GM18861 (cell line): ENCODE data around the gene TMEM272.

ENCODE experiments used
- ATAC-seq: cut with Tn5 transposase; IDR thresholded peaks from one replicate; pipeline ENCODE4 v1.9.1; 2021; ENCODE audit not compliant: unreplicated experiment

TMEM272 gene

DNA sequence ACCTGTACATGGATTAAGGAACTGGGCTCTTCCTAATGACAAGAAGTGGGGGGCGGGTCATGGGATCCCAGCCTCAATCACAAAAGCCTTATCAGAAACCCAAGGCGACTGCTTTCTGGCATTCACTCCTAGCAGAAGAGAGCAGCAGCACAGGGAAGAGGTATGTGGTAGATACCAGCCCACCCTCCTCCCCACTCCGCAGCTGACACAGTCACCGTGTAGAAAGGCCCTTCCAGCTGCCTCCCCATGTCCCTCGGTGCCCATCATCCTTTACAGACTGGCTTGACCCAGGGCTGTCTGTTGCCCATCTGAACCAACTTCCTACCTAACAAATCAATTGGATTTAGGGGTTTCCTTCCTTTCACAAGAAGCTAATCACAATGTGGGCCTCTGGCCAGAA, 37.9 kb downstream of the TMEM272 start:
- ATAC-seq, result no peak

DNA sequence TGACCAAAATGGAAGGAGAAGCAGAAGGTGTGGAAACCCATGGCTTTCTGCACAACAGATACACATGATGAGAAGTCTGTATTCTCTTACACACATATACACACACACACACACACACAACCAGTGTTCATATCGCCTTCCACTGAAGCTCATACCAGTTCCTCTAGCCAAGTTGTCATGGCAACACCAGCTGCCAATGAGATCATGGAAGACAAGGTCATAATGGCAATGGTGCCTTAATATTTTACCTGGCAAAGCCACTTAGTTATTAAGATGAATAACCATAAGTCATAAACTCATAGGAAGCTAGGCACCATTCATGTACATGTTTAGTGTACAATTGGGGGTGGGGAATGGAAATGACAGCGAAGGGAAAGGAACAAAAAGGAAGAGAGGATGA, 38.4 kb downstream of the TMEM272 start:
- no peak for ATAC-seq

DNA sequence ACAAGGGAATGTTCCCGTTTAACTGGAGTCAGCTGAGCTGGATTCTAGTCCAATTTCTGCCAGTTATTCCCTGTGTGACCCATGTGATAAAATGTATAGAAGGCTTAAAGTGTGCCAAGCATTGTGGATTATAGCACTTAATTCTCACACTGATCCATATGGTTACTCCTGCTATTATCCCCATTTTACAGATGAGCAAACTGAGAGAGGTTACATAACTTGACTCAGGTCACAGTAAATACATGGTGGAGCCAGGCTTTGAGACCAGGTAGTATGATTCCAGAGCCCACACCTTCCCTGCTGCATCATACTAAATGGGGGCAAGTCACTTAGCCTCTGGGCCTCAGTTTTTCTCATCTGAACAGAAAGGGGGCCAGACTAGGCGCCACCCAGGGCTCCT, 39.1 kb downstream of the TMEM272 start:
- no peak for ATAC-seq

DNA sequence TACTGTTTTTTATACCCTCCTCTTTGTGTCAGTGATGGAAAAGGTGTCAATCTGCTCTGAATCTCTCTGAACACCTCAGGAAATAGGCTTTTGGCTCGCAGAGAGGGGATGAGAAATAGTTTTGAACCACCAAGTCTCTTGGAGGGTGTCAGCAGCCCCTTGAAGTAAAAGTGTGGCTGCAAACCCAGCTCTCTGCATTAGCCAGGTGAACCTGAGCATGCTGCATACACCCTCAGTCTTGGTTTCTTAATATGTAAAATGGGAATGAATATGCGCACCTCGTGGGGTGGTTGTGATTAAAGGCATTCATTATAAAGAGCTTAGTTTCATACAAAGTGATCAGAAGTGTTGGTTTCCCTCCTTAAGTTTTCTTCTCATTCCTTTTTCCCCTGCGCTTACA, 39.7 kb downstream of the TMEM272 start:
- no peak for ATAC-seq

DNA sequence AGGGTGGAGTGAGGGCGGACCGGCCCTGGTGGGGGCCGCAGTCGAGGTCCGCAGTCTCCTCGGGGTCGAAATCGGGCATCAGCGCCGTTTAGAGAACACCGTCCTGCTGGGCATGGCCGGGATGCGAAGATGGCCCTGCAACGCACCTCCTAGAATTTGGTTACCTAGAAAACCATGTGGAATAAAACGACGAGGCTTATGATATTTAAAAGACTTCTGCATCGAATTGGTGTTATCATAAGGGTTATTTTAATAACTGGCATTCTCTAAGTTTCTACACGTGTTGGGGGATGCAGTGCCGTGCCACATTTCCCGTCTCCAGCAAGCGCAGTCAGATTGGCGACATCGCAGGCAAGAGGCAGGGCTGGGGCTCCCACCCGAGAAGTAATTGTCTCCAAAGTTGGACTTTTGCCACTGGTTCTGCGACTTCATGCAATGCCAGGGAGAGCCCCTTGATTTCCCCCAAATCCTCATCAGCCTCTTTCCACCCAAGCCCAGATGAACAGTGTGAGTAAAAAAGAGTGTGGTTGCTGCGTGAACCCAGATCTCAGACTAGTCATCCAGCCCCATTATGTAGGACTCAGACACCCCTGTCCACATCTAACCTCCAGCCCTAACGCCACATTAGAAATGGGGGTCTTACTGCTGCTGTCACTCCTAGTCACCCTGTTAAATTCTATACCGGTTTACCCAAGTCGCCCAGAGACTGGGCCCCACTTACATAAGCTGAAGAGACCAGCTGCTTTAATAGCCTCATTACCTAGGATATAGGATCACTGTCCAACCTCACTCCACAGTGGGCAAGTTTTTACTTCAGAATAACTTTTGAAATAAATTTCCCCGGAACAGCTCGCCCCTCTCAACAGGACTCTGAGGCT, 40.4 kb downstream of the TMEM272 start:
- no peak for ATAC-seq

DNA sequence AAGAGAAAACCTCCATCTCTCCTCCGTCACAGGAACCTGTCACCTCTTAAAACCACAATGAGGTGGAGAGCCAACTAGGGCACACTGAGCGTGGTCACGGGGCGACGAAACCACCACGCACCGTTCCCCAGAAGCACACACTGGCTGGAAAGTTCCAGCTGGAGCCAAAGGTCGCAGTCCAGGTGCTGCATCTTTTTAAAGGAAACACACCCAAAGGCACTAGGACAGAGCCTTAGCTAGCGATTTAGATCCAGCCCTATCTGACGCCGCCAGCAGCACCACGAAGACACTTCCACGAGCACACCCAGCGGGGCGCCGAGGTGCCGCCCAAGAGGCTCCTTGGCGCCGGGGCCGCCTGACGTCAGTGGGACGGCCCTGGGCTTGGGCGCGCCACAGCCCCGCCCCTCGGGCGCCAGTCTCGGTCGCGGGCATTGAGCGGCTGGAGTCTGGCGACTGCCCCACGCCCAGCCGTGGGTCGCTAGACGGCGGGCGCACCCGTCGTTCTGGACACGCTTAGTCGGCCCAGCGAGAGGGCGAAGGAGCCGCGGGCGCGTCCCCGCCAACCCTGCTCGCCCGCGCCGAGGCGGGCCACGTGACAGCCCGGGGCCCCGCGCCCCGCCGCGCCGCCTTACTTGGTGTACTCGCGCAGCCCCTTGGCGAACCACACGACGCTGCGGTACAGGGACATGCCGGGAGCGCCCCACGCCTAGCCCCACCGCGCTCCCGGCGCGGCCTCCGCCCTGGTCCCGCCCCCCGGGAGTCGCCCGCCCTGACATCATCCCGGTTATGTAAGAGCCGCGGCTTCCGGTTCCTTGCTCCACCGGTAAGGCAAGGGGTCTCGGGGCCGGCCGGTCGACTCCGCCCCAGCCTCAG, 41.3 kb downstream of the TMEM272 start, which contains the start of gene DHRS12:
Gene DHRS12 (minus strand): TSS at position 742 of the 873 bp plus-strand sequence. CDS start 4,504 bp downstream, outside the sequence.
- ATAC-seq, result peak; percentile 72

DNA sequence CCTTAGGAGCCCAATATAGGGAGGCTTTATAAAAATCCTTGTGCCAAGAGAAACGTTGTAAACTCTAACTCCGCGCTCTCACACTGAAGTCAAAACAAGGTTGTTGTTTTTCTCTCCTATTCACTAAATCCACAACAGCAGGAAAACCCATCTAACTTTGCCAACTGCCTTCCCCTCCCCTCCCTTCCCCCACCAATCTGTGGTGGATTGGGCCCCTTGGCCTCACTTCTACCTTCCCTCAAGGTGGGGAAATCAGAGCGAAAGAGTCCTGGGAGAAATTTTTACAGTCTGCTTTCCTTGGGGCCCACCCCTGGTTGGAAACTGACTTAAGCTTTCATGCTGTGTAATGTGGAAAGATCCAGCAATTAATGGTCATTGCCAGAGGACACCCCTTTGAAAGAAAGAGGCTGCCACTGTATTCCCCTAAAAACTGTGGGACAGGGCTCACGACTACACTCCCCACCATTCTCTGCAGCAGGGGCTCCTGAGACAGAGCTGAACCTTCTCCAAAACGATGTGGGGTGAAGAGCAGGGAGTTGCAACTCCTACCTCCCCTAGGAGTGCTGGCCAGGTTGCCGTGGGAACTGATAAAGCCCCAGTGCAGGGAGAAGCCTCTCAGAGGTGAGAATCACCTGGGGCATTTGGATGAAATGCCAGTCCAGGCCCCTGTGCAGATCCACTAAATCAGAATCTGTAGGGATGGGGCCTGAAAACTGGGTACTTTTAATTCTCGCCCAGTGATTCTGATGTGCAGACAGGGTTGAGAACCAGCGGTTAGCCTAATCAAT, 42.2 kb downstream of the TMEM272 start:
- no peak for ATAC-seq

DNA sequence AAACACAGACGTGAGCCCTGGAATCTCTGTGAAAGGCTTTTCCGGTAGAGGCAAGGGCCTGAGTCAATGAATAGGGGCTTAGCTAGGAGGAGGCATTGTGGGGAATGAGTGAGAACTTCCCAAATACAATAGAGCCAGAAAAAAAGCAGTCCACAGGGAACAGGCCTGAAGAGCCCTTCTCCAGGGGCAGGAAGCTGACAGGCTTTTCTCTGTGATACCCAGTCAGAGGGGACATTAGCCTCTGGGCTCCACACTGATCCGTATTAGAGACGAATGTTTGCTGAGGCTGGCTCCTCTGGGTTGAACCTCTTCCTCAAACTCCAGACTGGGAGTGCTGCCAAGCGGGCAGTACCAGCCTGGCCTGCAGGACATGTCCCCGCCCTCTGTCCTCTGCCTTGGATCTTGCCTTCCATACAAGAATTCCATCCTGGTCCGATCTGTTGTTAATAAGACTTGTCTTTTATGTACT, 43.3 kb downstream of the TMEM272 start:
- no peak for ATAC-seq

DNA sequence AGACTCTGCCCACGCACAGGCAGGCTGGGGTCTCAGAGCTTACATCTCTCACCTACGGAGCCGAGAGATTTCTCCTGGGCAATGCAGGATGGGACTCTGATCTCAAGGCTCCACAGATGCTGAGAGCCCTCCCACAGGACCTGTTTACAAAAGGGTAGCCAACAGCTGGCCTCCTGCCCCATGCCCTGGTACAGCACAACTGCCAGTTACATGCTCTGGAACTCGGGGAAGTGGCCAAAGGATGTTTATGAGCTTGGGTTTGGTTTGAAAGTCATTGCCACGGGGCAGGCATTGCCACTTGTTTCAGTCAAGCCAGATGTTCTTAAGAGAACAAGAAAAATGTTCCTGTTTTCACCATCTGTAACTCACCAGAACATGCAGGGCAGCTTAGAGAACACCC, 44.5 kb downstream of the TMEM272 start:
- no peak for ATAC-seq

DNA sequence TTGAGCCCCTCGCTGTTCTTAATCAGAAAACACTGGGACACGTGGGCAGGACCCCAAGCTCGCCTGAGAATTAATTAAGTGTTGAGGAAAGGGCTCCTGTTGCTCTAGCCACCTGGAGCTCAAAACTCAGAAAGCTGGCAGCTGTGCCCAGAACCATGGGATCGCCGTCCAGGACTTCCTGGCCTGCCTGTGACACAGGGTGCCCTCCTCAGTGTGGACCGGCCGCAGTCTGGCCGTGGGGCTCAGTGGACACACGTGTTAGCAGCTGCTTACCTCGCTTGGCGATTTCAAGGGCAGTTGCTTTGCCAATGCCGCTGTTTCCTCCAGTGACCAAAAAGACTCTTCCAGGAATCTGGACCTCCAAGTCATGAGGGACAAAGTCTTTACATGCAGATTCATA, 45.7 kb downstream of the TMEM272 start:
- no peak for ATAC-seq

DNA sequence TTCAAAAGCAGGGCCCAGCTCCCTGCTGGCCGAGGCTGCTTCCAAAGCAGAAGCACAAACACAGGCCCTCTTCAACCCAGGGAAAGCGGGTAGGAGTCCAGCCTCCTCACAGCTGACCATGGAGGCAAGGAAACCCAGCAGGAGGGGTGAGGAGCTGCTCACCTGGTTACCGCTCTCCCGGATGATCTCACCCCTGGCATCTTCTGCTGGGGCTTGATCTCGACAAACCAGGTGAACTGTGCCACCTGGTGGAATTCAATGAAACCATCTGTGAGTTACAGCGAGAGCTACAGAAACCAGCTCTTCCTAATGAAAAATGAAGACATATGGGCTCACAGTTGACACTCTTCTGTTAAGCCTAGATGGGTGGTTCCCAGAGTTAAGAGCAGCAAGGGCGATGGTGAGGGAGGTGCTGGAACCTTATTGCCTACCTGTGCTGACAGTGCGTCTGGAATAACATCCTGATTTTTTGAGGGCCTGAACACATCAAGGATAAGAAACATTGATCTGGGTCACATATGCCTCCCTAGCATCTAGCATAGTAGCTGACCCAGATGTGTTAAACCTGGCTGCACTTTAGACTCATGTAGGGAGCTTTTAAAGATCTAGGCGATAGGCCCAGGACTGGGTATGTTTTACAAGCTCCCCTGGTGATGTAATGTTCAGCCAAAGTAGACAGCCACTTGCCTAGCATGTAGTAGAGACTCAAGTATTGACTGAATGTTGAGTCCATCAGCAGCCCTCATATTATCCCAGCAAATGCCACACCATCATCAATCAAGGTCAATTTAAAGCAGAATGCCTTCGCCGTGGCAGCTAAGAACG, 47.1 kb downstream of the TMEM272 start:
- peak; percentile 43 for ATAC-seq

DNA sequence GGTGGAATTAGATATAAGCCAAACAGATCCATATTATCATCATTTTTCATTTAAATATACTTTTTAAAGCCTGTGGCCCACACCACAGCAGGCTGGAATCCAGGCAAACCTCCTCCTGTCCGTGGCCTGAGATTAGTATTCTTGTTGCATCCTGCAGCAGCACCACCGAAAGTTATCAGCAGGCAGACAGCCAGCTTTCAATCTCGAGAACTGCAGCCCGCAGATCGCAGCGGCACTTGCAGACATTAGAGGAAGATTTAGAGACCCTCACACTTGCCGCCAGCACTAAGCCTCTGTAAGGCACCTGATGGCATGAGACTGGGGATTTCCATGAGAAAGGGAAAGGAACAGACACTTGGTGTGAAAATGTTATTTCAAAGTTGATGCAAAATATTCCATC, 48.4 kb downstream of the TMEM272 start:
- ATAC-seq, result no peak

DNA sequence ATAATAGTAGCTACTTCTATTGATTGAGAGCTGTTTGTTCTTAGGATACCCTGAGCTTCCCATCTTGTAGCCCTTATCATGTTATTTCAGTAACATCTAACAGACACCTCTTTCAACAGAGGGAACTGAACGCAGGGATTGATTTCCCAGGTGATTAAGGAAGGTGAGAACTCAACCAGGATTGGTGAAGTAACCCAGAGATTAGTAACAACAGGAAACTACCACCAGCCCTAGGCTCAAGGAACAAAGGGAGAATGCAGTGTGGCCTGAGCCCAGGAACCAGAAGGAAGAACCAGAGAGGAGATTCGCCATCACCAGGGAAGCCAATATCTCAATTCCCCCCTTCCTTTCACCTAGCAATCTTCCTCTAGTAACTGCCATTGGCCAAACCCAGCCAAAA, 49.6 kb downstream of the TMEM272 start:
- no peak for ATAC-seq

DNA sequence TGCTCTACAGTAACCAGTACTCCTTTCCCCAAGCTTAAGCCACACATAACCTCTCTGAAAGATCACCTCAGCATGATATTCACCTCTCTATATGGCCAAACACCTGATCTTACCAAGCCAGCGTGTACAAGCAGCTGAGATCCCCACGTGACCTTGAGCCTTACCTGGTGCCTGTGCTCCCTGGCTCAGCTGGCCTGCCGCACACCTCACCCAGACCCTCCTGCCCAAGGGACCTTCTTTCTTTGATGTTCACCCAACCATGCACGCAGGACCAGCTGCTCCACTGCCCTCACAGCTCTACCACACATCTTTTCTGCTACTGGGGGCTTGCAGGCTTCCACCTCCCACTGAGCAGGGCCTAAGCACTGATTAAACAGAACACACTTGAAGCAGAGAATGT, 50.0 kb downstream of the TMEM272 start:
- ATAC-seq, result no peak

DNA sequence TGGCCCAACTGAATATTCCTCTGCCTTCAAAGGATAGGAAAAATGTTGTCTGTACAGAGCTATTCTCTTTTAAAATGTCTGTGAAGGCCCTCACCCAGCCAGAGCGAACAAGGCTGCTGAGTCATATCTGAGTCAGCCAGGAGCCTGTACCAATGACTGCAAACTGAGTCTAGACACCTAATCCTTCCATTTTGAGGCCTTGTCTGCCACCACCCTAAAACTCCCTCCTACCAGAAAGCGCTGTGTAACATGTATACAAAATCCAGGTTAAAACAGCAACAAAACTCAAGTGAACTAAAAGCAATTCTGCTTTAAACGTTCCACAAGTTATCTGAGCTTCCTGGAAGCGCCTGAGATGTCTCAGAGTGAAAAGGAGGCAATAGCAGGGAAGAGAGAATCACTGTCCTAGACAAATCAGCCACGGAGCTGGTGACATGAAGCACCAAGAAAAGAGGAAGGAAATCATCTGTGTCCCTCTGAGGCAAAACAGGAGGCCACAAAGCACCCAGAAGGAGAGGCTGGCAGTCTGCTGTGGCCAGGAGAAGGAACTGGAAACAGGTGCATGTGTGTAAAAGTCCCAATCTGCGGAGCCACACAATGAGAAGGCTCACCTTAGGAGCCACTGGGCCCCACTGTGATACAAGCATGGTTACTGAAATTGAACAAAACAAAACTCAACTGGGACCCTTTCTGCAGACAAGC, 51.3 kb downstream of the TMEM272 start:
- ATAC-seq, result peak; percentile 32

DNA sequence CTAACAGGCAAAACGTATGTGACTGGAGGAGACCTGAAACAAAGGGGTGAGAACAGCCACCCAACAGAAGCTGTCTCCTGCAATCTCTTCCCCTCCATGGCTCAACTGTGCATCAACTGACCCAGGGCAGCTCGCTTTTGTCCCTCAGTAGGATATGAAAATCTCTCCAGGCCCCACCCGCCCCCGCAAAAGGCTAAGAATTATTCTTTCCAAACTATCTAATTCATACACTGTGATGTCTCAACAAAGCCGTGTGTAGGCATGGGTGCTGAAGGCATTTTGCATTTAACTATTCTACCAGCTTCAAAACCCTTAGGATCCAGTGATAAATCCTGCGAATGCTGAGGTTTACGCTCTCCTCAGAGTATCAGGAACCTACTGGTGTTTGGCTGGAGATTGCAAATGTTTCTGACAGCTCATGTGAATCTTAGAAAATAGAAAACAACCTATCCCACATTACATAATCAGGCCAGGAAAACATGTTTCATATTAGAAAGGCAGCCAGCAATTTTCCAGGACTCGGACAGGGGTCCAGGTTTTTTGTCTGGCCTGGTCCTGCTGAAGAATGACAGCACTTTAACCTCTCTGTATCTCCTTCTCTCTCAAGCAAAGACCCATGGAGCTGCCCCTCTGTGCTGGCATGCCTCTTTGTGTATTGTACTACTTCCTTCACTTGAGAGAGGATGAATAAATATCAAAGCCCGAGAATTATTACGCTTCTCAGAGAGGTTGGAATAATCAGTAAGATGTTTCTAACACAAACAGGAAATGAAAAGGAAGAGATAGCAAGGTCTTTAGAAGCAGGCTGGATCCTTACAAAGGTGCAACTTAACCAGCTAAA, 58.3 kb downstream of the TMEM272 start:
- ATAC-seq, result no peak

DNA sequence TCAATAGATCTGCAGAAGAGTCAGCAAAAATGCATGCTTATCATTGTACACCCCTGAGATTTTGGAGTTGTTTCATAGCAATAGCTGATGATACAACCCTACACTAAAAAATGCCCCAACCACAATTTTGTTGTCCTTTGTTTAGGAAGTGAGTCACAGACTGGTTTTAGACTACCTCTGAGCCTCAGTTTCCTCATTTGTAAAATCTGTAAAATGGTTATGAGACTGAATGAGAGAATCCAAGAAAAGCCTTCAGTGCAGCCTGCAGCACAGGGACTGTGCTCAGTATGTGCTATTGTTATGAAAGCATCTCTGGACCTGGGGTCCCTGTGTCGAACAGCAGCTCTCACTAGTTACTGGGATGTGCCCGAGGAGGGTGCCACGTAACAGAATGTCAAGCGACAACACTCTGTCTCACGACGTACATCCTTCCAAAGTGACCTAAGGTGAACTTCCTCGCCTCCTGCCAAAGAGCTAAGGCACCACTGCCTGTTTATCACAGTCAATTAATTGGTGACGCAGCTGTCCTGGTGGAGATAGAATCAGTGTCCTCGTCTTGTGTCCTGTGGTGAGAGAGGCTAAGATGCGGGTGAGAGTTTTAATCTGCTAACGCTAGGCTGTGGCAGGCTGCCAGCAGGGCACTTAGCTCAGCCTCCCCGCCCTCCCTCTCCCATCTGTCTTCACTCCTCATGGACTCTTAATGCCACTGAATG, 59.1 kb downstream of the TMEM272 start:
- no peak for ATAC-seq

DNA sequence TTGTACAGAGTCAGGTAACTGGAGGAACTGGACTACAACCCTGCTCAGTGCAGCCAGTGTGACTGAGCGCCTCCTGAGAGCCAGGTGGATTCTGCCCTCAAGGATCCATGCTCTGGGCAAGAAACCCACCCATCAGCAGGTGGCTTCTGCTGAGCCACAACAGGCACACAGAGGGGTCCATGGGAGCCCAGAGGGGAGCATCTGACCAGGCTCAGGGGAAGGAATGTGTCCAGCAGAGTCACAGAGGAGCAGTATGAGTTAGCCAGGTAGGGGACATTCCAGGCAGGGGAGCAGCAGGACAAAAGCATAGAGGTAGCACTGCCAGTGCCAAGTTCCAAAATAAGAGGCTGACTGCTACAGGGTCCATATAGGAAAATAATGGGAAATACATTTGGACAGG, 60.9 kb downstream of the TMEM272 start:
- ATAC-seq, result no peak
